Effector CD4-positive, alpha-beta T cell (primary cell): ENCODE measurements around the gene ZNF593.

Experiments
- DNase-seq: peaks from one replicate; pipeline ENCODE4 v3.0.0-alpha.2; 2020

ZNF593 gene

DNA sequence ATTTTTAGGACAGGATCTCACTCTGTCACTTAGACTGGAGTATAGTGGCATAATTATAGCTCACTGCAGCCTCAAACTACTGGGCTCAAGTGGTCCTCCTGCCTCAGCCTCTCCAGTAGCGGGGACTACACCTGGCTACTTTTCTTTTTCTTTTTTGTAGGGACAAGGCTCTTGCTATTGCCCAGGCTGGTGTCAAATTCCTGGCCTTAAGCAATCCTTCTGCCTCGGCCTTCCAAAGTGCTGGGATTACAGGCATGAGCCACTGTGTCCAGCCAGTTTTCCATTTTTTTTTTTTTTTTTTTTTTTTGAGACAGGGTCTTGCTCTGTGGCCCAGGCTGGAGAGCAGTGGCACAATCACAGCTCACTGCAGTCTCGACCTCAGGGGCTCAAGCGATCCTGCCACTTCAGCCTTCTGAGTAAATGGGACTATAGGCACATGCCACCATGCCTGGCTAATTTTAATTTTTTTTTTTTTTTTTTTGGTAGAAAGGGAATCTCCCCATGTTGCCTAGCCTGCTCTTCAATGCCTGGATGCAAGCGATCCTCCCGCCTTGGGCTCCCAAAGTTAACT, 43.7 kb downstream of the ZNF593 start:
- DNase-seq: no peak

DNA sequence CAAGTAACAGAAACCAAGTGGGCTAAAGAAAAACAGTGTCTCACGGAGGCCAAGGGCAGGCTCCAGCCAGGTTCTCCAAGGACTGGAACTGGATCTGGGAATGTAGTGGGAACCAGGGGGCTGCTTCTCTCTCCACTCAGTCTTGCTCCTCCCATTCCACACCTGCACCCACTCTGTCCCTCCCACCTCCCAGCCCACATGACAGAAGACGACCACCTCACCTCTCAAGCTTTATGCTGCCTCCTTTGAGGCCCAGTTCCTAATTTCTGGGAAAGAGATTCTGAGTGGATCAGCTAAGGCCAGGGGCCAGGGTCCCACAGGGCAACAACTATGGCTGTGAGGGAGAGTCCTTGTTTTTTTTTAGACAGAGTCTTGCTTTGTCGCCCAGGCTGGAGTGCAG, 45.5 kb downstream of the ZNF593 start:
- no peak for DNase-seq

DNA sequence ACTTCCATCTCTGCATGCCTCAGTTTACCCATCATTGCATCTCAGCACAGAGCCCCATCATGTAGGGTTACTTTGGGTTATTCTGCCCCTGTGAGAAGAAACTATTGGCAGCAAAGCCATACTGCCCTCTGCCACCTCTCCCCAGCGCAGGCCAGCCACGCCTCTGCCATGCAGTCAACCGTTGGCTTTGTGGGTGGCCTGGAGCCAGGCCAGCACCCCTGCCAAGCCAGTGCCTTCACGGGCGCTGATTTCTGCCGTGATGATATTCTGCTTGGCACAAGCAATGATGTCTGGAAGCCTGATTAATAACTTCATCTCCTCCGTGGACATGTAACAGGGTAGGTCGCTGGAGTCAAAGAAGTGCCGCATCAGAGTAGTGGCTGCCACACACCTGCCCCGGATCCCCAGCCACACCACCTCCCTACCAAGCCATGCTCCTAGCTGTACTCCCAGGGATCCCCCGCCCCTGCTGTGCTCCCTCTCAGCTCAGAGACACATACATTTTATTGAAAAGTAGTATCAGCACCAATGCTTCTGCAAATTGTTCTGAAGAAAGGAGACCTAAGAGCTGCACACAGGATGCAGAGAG, 49.3 kb downstream of the ZNF593 start:
- DNase-seq: no peak
